ENCODE results near the gene RRP1B.
A peak's percentile ranks its signal among the peaks of the same experiment; 100 is the strongest.

Gene RRP1B

DNA sequence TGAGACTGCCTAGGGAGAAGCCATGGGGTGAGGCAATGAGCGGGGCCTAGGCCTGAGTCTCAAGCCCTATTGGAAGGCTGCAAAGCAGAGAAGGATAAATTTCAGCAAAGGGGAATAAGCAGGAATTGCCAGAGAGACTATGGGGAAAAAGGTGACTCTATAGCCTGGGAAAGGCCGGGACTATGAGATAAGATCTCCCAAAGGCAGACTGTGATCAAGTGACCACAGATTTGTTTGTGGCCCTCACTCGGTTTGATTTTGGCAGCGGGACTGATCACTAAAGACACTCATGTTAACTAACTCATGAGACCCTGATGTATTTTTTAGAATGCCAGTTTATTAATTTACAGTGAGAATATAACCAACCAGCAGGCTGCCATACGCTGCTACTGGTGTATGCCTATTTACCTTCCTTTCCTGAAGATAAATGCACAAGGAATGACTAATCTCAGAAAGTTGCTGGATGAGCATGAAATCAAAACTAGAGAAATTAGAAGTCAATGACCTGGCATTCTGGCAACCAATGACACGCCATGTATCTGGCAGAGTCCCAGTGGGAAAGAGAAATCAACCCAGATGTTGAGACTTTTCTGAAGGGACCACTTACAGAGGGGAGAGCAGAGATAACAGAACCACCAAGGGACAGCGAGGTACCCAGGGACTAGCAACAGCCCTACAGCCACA is 4.4 kb upstream of the RRP1B start:
- H4K20me1 ChIP-seq (ENCODE audit: insufficient read depth, low read length): no peaks in the 10 kb centered on the region
- no peak overlapping the region for H3K4me3 ChIP-seq (ENCODE audit: low read depth in 1 of 2, low read length in 2 of 2)
- peaks cover 10% of the 10 kb centered on the region for H3K79me2 ChIP-seq (ENCODE audit: insufficient read depth, low read length)
- H3K36me3 ChIP-seq (ENCODE audit: insufficient read depth, low read length): no peaks in the 10 kb centered on the region; the same call in 1 of the 2 replicates
- H3K9me3 ChIP-seq (ENCODE audit: insufficient read depth, low read length, severe bottlenecking): no peaks in the 10 kb centered on the region
- TF ChIP-seq, protein P1, sequence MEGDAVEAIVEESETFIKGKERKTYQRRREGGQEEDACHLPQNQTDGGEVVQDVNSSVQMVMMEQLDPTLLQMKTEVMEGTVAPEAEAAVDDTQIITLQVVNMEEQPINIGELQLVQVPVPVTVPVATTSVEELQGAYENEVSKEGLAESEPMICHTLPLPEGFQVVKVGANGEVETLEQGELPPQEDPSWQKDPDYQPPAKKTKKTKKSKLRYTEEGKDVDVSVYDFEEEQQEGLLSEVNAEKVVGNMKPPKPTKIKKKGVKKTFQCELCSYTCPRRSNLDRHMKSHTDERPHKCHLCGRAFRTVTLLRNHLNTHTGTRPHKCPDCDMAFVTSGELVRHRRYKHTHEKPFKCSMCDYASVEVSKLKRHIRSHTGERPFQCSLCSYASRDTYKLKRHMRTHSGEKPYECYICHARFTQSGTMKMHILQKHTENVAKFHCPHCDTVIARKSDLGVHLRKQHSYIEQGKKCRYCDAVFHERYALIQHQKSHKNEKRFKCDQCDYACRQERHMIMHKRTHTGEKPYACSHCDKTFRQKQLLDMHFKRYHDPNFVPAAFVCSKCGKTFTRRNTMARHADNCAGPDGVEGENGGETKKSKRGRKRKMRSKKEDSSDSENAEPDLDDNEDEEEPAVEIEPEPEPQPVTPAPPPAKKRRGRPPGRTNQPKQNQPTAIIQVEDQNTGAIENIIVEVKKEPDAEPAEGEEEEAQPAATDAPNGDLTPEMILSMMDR (IDR thresholded peaks at IDR 0.05; ENCODE audit: borderline replicate concordance, extremely low read depth, low read length, poor library complexity, severe bottlenecking): no peak
- no peak for TF ChIP-seq EZH2 (IDR thresholded peaks at IDR 0.05; ENCODE audit: borderline replicate concordance, low read depth, low read length, severe bottlenecking)
- no peaks in the 10 kb centered on the region for H3K27me3 ChIP-seq (ENCODE audit: insufficient read depth, low read length, poor library complexity)
- no peak for DNase-seq
- H3K9ac ChIP-seq (ENCODE audit: low read depth, low read length): no peak overlapping the region
- no peak overlapping the region for H2AFZ ChIP-seq (ENCODE audit: low read depth, low read length)
- no peak for ATAC-seq (ENCODE audit: insufficient read depth, low read depth)
- no peak overlapping the region for H3K27ac ChIP-seq (ENCODE audit: low read length)
- H3K4me1 ChIP-seq (ENCODE audit: insufficient read depth, low read length): peaks cover 11% of the 10 kb centered on the region
- H3K4me2 ChIP-seq (ENCODE audit: insufficient read depth, low read length): no peak overlapping the region

DNA sequence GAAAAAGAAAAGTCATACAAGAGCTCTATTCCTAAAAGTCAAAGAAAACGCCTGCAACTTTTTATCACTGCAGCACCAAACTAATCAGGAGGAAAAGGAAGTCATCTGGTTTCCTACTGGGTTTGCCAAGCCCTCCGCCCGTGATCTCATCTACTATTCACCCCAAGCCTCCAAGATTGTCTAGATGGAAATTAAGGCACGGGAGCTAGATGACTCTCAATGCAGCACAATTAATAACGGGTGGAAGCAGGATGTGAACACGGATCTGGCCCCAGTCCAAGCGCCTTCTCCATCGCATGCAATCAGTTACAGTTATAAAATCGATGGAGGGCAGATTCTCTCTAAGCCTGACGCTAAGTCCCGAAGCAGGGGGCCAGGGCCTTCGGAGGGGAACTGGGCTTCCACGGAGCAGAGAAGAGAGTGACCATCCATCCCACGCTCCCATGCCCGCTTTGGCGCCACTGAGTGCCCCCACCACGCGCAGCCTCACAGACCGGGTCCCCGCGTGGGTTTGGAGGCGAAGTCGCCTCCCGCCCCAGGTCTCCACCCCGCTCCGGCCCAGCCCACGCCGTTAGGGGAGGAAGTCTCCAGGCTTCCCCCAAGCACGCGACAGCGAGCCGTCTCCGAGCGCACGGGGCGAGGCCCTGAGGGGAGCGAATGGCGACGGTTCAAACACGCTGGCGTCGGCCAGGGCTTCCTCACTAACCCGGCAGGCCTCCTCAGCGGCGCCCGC is 1.8 kb upstream of the RRP1B start:
- H3K36me3 ChIP-seq (ENCODE audit: insufficient read depth, low read length): peaks cover 15% of the 10 kb centered on the region
- no peaks in the 10 kb centered on the region for H3K27me3 ChIP-seq (ENCODE audit: insufficient read depth, low read length, poor library complexity)
- peaks cover 33% of the 10 kb centered on the region for H3K4me1 ChIP-seq (ENCODE audit: insufficient read depth, low read length)
- ATAC-seq (ENCODE audit: insufficient read depth, low read depth) (no peak), DNase-seq (no peak)
- H3K4me2 ChIP-seq (ENCODE audit: insufficient read depth, low read length): no peak overlapping the region
- peak overlapping the region; percentile 91; the same call in 1 of the 2 replicates for H3K9ac ChIP-seq (ENCODE audit: low read depth, low read length)
- peaks cover 36% of the 10 kb centered on the region for H3K79me2 ChIP-seq (ENCODE audit: insufficient read depth, low read length)
- H4K20me1 ChIP-seq (ENCODE audit: insufficient read depth, low read length): peaks cover 16% of the 10 kb centered on the region; the same call in 1 of the 2 replicates
- no peak overlapping the region for H2AFZ ChIP-seq (ENCODE audit: low read depth, low read length)
- no peak overlapping the region for H3K4me3 ChIP-seq (ENCODE audit: low read depth in 1 of 2, low read length in 2 of 2)
- no peaks in the 10 kb centered on the region for H3K9me3 ChIP-seq (ENCODE audit: insufficient read depth, low read length, severe bottlenecking)
- no peak overlapping the region for H3K27ac ChIP-seq (ENCODE audit: low read length)
- TF ChIP-seq, protein P1 (IDR thresholded peaks at IDR 0.05; ENCODE audit: borderline replicate concordance, extremely low read depth, low read length, poor library complexity, severe bottlenecking): no peak
- TF ChIP-seq EZH2 (IDR thresholded peaks at IDR 0.05; ENCODE audit: borderline replicate concordance, low read depth, low read length, severe bottlenecking): no peak

DNA sequence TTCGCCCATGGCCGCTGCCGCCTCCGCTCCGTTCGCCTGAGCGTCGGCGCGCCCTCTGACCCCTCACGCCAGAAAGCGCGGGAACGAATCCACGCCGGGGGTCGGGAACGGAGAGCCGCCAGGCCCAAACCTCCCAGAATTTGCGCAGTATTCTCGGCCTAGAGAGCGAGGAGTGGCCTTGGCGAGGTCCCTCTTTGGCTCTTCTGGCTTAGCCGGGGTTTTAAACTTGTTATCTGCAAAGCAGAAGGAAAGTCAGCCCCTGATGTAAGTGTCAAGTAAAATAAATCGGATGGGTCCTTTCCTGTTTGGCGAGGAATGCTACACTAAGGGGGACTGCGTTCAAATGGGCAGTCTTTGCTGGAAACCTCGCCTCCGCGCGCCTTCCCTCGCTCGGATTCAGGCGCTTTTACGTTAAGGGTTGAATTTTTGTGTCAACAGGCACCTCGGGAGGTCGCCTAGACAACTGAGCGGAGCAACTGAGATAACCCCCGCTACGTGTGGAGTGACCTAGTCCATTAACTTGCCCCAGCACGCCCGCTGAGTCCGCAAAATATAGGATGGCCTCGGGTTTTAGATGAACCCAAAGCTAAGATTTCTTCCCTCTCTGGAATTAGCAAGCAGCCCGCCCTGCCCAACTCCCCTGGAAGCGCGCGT is 1.1 kb upstream of the RRP1B start:
- Histone ChIP-seq H3K36me3 (ENCODE audit: insufficient read depth, low read length) (peaks cover 22% of the 10 kb centered on the region), H3K27ac (ENCODE audit: low read length) (no peak overlapping the region; the same call in 1 of the 2 replicates), H3K79me2 (ENCODE audit: insufficient read depth, low read length) (peaks cover 43% of the 10 kb centered on the region), H3K9ac (ENCODE audit: low read depth, low read length) (peak overlapping the region; percentile 91), H3K4me1 (ENCODE audit: insufficient read depth, low read length) (peaks cover 36% of the 10 kb centered on the region), H3K27me3 (ENCODE audit: insufficient read depth, low read length, poor library complexity) (no peaks in the 10 kb centered on the region), H4K20me1 (ENCODE audit: insufficient read depth, low read length) (peaks cover 21% of the 10 kb centered on the region; the same call in 1 of the 2 replicates), H3K4me2 (ENCODE audit: insufficient read depth, low read length) (peak overlapping the region; percentile 79), H2AFZ (ENCODE audit: low read depth, low read length) (peak overlapping the region; percentile 90; the same call in 1 of the 2 replicates), H3K9me3 (ENCODE audit: insufficient read depth, low read length, severe bottlenecking) (no peaks in the 10 kb centered on the region), H3K4me3 (ENCODE audit: low read depth in 1 of 2, low read length in 2 of 2) (peak overlapping the region in 1 of 2 experiments; percentile 94; a peak in 1 of 4 replicates)
- DNase-seq (no peak), ATAC-seq (ENCODE audit: insufficient read depth, low read depth) (no peak)
- TF ChIP-seq, protein P1 (IDR thresholded peaks at IDR 0.05; ENCODE audit: borderline replicate concordance, extremely low read depth, low read length, poor library complexity, severe bottlenecking): no peak
- no peak for TF ChIP-seq EZH2 (IDR thresholded peaks at IDR 0.05; ENCODE audit: borderline replicate concordance, low read depth, low read length, severe bottlenecking)
